Fibroblast of pulmonary artery (primary cell): ENCODE results near the gene C11orf16.
"Not testable (repeated sequence)": the region's sequence is repeated elsewhere in the genome, so short reads cannot be mapped to it uniquely, and the experiment has no call there.

Source experiments
- DNase-seq: peaks from one replicate; pipeline ENCODE4 v3.0.0-alpha.2; 2010; ENCODE audit warnings: low read depth
- H3K4me3 ChIP-seq: replicated peaks from 2 replicates; pipeline ENCODE4 v1.5.1; 2011; ENCODE audit warnings: low read depth, mild to moderate bottlenecking, control low read depth, low read length, moderate library complexity
- CTCF ChIP-seq: IDR thresholded peaks from 2 replicates; pipeline ENCODE4 v1.5.1; 2011; ENCODE audit warnings: mild to moderate bottlenecking, control low read depth, low read length, inconsistent platforms; ENCODE audit errors: missing control alignments

The C11orf16 gene

GRCh38 chr11:8948886-8949285 lies 16.1 kb upstream of the C11orf16 start:
- H3K4me3 ChIP-seq = no peak overlapping the region
- no peak for TF ChIP-seq CTCF
- DNase-seq = no peak

DNA sequence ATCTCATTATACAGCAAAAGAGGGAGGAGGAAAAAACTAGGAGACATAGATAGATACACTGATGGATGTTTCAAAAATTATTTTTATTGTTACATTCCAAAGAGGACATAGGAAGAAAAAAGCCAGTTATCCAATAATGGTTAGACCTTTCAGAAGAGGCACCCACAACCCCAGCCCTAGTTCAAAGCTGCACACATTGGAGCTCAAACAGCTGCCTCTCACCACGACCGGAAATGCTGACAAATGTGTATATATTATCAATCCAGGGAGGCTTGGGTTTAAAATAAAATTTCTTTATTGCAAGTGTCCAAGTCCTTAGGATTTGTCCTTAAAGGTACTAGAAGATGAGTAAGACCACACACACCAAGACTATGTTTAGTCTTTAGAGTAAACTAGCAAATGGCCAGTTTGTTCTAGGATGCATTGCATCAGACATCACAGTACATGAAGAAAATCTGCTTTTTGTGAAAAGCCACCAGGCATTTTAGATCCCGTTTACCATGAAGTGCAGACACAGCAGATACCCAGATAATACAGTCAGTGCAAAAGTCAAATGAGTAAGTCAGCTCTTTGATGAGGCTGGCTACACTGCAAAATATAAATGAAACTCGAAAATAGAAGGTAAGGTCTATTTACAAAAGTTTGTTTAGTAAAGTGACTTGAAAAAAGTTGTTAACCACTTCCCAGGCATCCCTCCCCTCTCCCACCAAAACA lies 14.6 kb upstream of the C11orf16 start:
- no peak for DNase-seq
- H3K4me3 ChIP-seq = no peak overlapping the region
- TF ChIP-seq CTCF = no peak

- no peak within 1 kb of the TSS for H3K4me3 ChIP-seq
- DNase-seq = no peak
- no peak for TF ChIP-seq CTCF
Observed at GRCh38 chr11:8942518-8943066, 9.8 kb upstream of the C11orf16 start, which contains the start of gene ASCL3. Gene ASCL3 (minus strand): TSS chr11:8943016. CDS start chr11:8938161, 4,855 bp downstream.

DNA sequence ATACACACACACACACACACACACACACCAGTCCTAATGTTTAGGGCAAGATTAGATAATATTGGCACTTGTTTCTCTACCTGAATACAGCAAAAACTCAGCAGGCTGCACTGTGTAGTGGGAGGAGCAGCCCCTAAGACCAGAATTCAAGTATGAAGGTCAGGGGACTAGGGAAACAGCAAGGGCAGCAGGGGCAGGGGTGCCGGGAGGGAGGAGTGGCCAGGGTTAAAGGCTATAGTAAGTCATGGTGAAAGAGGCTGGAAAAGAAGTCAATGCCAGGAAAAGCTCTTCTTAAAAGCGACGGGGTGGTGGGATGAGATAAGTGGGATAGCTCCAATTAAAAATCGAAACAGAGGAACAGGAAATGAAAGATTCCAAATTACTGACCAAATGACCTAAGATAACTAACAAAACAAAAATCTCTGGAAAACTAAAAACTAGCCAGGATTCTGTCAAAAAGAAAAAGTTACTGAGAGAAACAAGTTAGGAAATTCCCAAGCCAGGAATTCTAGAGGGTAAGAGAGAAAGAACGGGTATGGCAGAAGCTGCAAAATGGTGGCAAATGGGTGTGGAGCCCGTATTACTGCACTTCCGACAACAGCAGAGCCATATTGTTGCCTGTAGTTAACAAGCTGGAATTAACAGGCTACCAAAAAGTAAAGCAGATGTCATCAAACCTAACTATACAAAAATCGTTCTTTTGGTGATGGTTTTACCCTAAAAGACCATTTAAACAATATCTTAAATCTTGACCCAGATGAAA lies 8.8 kb upstream of the C11orf16 start:
- no peak overlapping the region for H3K4me3 ChIP-seq
- DNase-seq = no peak
- TF ChIP-seq CTCF = no peak

GRCh38 chr11:8937659-8938058 lies 4.9 kb upstream of the C11orf16 start:
- H3K4me3 ChIP-seq = no peak overlapping the region
- TF ChIP-seq CTCF = no peak
- DNase-seq = no peak

GRCh38 chr11:8937159-8937558 lies 4.4 kb upstream of the C11orf16 start:
- H3K4me3 ChIP-seq = no peak overlapping the region
- no peak for DNase-seq
- TF ChIP-seq CTCF = no peak

DNA sequence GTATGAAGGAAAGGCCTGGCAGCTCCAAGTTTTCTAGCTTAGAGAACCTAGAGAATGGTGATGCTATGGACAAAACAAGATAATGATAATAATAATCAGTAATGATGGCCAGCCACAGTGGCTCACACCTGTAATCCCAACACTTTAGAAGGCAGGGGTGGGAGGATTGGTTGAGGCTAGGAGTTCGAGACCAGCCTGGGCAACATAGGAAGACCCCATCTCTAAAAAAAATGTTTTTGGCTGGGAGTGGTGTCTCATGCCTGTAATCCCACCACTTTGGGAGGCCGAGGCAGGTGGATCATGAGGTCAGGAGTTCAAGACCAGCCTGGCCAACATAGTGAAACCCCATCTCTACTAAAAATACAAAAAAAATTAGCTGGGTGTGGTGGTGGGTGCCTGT lies 3.0 kb upstream of the C11orf16 start:
- not testable (repeated sequence) for H3K4me3 ChIP-seq, DNase-seq
